ENCODE results near the gene FAM24B.
"Not testable (repeated sequence)": the region's sequence is repeated elsewhere in the genome, so short reads cannot be mapped to it uniquely, and the experiment has no call there.

GRCh38 chr10:122903861-122904260 is 24.5 kb upstream of the FAM24B start:
- TF ChIP-seq EZH2phosphoT487 (IDR thresholded peaks at IDR 0.05; ENCODE audit: insufficient read depth, low read depth); EZH2 (IDR thresholded peaks at IDR 0.05; ENCODE audit: insufficient read depth, poor library complexity, severe bottlenecking): not testable (repeated sequence)
